D721Med (cell line): ENCODE results near the gene SVEP1.

Experiments used
- DNase-seq: peaks from one replicate; pipeline ENCODE4 v3.0.0; 2011; ENCODE audit warnings: low spot score; ENCODE audit not compliant: insufficient read length
- FAIRE-seq: peaks from 2 replicates; lab custom pipeline; 2011; peaks lifted over from hg19 to GRCh38; lab: Jason Lieb, UNC
- CTCF ChIP-seq: IDR thresholded peaks from 2 replicates; pipeline ENCODE4 v1.5.1; 2012; ENCODE audit warnings: mild to moderate bottlenecking, control low read depth; ENCODE audit not compliant: insufficient read depth; ENCODE audit errors: missing control alignments

SVEP1 gene

GRCh38 chr9:110599468-110599867 lies 19.9 kb upstream of the SVEP1 start:
- no peak for TF ChIP-seq CTCF
- DNase-seq, result no peak
- no peak for FAIRE-seq

- no peak for FAIRE-seq
- DNase-seq, result no peak
- no peak for TF ChIP-seq CTCF
These were observed 12.7 kb upstream of the SVEP1 start for GRCh38 chr9:110592044-110592830.

- no peak for TF ChIP-seq CTCF
- FAIRE-seq (no peak), DNase-seq (no peak)
These were observed 12.0 kb upstream of the SVEP1 start for GRCh38 chr9:110591526-110591925.

GRCh38 chr9:110590816-110591215 lies 11.3 kb upstream of the SVEP1 start:
- no peak for DNase-seq
- no peak for TF ChIP-seq CTCF
- FAIRE-seq, result no peak

- no peak for TF ChIP-seq CTCF
- DNase-seq, result no peak
- FAIRE-seq, result no peak
These were observed 8.8 kb upstream of the SVEP1 start for GRCh38 chr9:110588296-110588695.

- FAIRE-seq, result no peak
- DNase-seq, result no peak
- TF ChIP-seq CTCF, result peak; percentile 15
These were observed 3.7 kb upstream of the SVEP1 start for GRCh38 chr9:110583237-110583636.

- DNase-seq, result no peak
- FAIRE-seq, result no peak
- TF ChIP-seq CTCF, result no peak
These were observed 2.6 kb upstream of the SVEP1 start for GRCh38 chr9:110582156-110582555.
